ENCODE results near the gene KCNQ5.

Gene KCNQ5

GRCh38 chr6:72689107-72689954 is 67.5 kb downstream of the KCNQ5 start:
- no peak for DNase-seq

DNA sequence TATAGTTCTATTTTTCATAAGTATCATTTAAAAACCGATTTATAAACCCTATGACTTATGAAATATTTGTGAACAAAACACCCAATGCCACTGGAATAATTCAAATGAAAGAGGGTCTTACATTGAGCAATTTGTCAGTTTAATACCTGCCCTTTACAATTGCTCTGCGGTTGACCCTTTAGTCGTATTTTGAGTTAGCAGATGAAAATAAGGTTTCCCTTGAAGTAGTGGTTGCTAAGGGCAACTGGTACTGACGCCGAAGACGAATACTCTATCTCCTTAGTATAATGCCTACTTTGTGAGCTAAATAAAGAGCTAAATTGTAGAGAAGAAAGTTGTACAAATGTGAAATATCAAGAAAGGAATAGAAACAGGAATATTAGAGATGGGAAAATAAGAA is 69.4 kb downstream of the KCNQ5 start:
- DNase-seq = no peak

DNA sequence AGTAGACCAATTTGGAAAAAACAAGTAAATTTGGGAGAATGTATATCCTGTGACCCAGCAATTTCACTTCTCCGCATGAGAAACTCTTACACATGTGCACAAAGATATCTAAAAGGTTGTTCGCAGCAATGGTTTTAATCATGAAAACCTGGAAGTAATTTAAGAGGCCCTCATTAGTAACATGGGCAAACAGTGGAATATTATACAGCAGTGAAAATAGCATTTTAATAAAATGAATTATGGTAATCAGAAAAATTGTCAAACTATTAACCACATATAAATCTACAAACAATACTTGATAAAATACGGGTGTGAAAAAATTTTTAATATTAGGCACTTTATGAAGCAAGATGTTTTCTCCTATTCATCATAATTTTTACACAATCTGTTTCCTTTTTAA is 74.2 kb downstream of the KCNQ5 start:
- DNase-seq = no peak

- DNase-seq = no peak
Observed at GRCh38 chr6:72699159-72699558, 77.3 kb downstream of the KCNQ5 start.

GRCh38 chr6:72702421-72702820 is 80.6 kb downstream of the KCNQ5 start:
- DNase-seq = no peak

DNA sequence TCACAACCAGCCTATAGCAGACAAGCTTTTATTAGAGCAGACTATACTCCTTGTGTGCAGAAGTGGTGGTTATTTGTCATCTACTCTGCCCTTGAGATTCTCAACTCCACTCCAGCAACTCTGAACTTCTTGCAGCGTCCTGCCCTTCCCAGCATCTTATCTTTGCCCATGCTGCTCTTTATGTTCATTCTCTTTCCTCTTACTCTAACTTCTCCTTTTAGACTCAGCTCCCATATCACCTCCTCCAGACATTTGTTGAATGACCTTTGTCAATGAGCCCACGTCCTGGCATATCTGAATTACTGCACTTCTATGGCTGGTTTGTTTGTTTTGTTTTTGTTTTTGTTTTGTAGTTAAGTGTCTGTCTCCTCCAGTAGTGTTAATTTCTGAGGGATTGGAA is 81.2 kb downstream of the KCNQ5 start:
- no peak for DNase-seq

DNA sequence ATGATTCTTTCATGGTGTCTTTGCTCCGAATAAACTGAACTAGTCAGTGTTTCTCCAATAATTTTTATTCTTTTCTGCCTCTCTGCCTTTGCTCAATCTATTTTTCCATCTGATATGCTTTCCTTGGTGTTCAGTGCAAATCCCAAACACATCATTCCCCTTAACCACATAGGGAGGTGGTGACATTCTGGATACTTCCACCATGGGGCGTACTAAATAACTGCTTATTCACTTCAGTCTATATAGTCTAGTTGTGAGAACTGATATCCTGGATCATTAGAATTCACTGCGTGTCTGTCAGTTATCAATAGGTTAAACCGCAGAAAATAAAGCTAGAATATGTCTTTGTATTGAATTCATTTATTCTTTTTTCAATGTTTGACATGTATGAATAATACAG is 83.1 kb downstream of the KCNQ5 start:
- DNase-seq = no peak

DNA sequence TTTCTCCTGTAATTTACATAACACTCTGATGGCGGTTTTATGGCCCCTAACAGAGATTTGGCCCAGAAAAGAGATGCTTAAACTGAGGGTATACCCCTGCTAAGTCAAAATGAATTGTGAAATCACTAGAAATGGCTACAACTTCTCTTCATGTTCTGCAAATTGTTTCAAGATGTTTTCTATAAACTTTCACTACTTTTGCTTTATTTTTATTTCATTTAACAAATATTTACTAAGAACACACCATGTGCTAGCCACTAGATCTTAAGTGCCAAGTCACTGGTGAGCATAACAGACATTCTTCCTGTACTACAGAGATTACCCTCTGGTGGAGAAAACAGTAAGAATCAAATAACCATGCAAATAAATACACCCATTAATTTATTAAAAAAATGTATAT is 87.6 kb downstream of the KCNQ5 start:
- DNase-seq = no peak

DNA sequence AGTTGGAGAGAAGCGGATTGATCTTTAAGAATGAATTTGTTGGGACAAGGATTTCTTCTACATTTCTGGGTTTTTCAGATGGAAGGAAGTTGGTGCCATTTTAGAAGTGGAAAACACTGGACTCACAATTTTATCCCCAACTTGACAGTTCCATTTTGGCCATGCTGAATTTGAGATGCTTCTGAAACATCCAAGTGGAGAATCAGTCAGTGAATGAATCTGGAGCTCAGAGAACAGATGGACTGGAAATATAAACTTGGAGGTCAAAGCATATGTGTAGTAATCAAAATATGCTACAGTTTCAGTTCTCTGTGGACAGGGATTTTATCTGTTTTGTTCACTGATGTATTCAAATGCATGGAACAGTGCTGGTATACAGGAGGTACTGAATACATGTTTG is 89.9 kb downstream of the KCNQ5 start:
- no peak for DNase-seq

DNA sequence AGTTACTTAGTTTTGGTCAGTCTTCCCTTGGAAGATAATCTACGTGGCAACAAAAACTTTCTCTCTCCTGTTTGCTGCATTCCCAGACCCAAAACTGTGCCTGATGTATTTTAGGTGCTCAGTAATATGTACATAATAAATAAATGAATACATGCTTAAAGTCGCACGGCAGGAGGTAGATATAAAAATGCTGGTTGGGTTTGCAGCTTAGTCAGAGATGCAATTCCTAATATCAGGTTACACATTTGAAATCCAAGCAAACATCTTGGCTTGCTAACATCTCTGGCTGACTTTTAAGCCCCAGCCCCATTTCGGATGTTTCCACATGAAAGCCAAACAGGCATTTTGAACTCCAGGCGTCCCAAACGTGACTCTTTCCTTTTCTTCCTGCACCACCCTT is 91.0 kb downstream of the KCNQ5 start:
- DNase-seq = no peak

DNA sequence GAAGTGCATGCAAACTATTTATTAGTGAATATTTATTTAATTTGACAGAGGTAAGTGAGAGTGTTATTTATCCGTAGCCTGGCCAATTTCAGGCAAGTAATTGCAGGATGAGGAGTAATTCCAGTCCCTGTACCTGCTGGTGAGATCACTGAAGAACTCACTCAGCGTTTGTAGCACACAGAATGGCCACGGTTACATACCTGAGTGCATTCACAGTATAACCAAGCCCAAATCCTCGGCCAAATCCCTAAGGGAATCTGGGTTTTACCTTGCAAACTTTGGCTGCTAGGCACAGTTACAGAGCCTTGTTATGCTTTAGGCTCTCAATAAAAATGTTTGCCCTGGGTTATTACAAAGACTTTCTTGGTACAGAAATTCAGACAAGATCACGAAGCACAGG is 93.3 kb downstream of the KCNQ5 start:
- no peak for DNase-seq

DNA sequence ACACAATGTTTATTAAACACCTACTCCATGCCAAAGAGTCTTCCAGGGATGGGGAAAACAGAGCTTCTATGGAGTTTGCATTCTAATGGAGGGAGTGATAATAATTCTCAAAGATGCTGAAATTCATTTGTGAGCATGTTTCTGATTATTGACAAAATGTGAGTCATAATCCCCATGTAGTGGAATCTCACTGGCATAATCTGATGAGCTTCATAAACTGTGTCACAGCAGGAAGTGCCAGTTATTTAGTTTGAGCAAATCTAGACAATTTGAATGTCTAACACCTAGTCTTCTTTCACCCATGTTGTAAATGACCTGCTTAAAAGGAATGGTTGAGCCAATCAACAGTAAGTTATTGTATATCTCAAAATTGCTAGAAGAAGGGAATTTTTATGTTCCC is 95.1 kb downstream of the KCNQ5 start:
- no peak for DNase-seq

GRCh38 chr6:72720464-72720863 is 98.6 kb downstream of the KCNQ5 start:
- no peak for DNase-seq

- DNase-seq = no peak
Observed at GRCh38 chr6:72721346-72721745, 99.5 kb downstream of the KCNQ5 start.

- no peak for DNase-seq
Observed at GRCh38 chr6:72724545-72724944, 102.7 kb downstream of the KCNQ5 start.

DNA sequence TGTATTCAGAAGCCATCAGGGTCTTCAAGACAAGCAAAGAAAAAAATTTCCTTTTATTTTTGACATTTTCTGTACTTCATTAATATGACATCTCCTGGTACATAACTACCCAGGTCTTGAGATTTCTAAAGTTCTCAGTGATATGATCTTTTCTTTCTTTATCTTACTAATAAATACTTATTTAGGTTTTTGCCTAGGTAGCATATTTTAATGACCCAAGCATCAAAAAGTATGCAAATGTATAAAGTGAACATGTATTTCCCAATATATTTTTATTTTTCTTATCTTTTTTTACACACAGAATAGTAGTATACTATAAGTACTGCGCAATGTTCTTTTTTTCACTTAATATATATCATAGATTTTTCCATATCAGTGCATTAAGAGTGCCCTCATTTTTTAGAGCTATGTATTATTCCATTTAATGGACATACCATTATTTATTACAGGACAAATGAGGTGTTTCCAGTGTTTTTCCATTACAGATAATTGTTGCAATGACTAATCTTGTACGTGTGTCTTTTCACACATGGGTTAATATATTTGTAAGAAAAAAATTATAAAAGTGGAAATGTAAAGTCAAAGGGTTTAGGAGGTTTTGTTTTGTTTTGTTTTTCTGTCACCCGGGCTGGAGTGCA is 107.0 kb downstream of the KCNQ5 start:
- DNase-seq = no peak

DNA sequence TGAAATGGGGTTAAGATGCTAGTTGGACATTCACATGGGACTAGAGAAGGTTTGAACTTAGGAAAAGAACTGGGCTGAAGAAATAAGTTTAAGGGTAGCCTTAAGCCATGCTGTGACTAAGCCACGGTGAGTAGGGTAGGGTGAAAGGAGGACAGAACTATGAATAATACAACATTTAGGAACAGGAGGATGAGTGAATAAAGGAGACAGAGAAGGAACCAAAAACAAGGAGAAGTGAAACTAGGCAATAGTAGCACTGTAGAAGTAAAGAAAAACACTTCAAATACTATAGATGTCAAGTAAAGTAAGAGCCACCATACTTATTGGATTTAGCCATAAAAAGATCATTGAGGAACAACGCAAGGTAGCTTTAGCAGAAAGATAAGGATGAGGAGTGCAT is 111.2 kb downstream of the KCNQ5 start:
- no peak for DNase-seq

DNA sequence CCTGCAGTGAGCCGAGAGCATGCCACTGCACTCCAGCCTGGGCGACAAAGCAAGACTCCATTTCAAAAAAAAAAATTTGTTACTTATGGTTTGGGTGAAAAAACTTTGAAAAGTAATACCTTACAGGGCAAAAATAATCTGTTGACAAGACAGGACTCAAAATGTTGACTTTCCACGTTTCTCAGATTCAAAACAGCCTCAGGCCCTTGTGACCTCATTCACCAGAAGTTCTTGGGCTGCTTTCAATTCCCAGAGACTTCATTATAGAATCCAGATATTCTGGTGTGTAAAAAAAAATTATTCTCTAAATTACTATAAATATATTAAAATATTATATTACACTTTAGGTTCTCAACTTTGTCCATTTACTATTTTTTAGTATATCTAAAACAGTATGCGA is 116.2 kb downstream of the KCNQ5 start:
- no peak for DNase-seq

DNA sequence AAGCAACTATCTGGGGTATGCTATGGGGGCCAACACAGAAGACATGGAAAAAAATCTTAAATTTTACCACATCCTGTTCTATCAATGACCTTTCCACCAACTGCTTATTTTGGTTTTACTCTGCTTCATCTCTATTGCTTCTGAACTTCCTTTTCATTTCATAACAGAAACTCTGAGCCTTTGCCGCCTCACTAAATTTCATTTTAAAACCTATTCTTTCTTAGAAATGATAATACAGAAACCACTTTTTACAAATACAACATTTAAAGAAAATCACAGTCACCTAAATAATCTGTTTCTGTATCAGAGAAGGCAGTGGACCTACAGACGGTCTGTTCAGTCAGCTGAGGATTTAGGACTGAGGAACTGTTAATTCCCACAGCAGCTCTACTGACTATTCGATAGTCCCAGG is 117.5 kb downstream of the KCNQ5 start:
- no peak for DNase-seq

DNA sequence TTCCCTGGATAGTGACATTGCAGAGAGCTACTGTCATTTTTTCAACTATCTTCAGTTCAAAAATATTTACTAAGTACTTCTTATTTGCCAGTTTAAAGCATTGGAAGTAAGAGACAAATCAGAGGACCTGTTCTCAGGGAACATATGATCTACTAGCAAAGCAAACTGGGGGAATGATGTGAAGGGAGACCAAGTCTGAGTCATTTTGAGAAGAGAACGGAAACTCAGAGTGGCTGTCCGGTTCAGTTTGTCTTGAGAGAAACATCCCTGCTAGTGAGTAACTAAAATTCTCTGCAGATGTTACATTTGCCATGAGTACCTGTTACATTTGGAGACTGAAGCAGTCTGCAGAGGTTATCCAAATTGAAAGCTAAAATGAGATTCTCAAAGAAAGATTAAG is 118.3 kb downstream of the KCNQ5 start:
- no peak for DNase-seq

GRCh38 chr6:72741083-72741482 is 119.2 kb downstream of the KCNQ5 start:
- no peak for DNase-seq

DNA sequence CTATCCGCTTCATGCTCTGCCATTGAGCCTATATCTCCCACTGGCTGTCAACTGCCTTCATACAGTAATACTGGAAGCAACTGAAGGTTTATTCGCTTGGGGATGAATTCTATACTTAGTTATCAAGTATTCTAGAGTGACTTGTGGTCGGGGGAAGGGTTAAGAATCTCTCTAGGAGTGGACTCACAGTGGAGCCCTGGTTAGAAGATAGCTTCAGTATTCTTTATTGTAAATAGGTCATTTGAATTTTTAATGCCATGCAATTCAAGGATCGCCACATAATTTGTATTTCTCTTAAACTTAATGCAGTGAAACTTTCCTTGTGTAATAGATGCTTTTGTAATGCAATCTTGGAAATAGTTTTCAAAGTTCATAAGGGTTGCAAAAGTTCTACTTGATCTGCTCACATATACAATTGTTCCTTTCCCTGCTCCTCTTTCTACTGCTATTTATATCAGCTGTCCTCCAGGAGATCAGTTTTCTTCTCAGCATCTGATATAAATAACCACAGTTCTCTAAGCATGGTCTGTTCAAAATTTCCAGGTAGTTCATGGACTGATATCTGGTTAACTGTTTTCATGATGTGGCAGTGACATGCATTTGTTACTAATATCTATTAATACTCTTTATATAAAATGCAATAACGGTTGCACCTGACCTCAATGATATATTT is 120.3 kb downstream of the KCNQ5 start:
- DNase-seq = no peak

DNA sequence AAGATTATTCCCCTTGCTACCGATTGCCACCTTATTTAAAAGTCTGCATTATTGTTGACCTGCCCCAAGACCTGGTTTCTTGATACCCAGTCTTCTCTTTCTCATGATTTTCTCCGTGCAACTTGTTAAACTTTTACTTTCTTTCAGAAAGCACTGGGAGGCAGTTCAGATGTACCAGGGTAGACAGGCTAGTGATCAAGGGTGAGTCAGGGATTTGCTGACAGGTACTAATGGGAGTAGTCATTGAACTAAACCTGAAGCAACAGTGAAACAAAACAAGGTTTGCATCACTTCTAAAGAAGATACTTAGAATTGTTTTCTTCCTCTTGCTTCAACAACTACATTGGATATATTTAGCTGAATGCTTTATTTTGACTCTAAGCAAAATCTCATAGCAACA is 124.4 kb downstream of the KCNQ5 start:
- no peak for DNase-seq

DNA sequence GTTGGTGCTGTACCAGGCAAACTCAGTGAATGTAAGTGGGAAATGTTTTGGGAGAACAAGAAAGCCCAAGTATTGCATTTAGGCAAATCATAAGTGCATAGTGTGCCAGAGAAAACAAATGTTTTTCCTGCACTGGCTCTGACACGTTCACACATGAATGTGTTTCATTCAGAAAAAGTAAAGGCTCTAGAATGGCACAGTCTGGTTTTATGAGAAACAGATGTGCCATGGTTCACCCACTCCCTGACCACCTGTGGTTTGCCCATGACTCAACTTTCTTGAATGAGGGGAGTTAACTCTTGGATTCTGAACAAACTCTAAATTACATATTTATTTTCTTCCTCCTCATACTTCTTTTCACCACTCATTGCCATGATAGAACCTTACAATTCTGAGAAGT is 126.9 kb downstream of the KCNQ5 start:
- no peak for DNase-seq

Data from cortex of kidney (tissue), 1 donor.